ENCODE data around the gene CALHM3. TPM values are rescaled to one million over a fixed set of nuclear protein-coding genes. Genes with fewer than 3 reads are reported as not detected.

The CALHM3 gene
- total RNA-seq, 1 donor from 2014 or later, result 0.20 TPM

GRCh38 chr10:103502849-103503660, 24.0 kb upstream of the CALHM3 start:
- intact Hi-C loops (cut with micrococcal nuclease), result no loop called here

GRCh38 chr10:103501186-103501585, 22.1 kb upstream of the CALHM3 start:
- intact Hi-C loops (cut with micrococcal nuclease), result no loop called here

GRCh38 chr10:103500481-103500880, 21.4 kb upstream of the CALHM3 start:
- intact Hi-C loops (cut with micrococcal nuclease), result no loop called here

GRCh38 chr10:103499881-103500280, 20.8 kb upstream of the CALHM3 start:
- intact Hi-C loops (cut with micrococcal nuclease), result no loop called here

- intact Hi-C loops (cut with micrococcal nuclease), result no loop called here
These were observed 20.0 kb upstream of the CALHM3 start for GRCh38 chr10:103498936-103499638.

- intact Hi-C loops (cut with micrococcal nuclease), result no loop called here
These were observed 18.3 kb upstream of the CALHM3 start for GRCh38 chr10:103497161-103497915.

GRCh38 chr10:103495321-103495720, 16.3 kb upstream of the CALHM3 start:
- intact Hi-C loops (cut with micrococcal nuclease), result no loop called here

- intact Hi-C loops (cut with micrococcal nuclease), result loop anchor here (1.0 kb wide), 1 partner anchor 90 kb away; no protein-coding TSS in a partner anchor
These were observed 15.2 kb upstream of the CALHM3 start for GRCh38 chr10:103493916-103494877.

GRCh38 chr10:103493362-103493915, 14.4 kb upstream of the CALHM3 start, which contains the start of gene NEURL1:
NEURL1 (plus strand) TSS chr10:103493705; CDS start chr10:103494388, 683 bp downstream.
- intact Hi-C loops (cut with micrococcal nuclease), result loop anchor here (1.0 kb wide), 1 partner anchor 91 kb away; no protein-coding TSS in a partner anchor

GRCh38 chr10:103492655-103493261, 13.7 kb upstream of the CALHM3 start:
- intact Hi-C loops (cut with micrococcal nuclease), result loop anchor here (1.0 kb wide), 1 partner anchor 92 kb away; no protein-coding TSS in a partner anchor

- intact Hi-C loops (cut with micrococcal nuclease), result no loop called here
These were observed 12.8 kb upstream of the CALHM3 start for GRCh38 chr10:103491729-103492364.

GRCh38 chr10:103490986-103491314, 11.9 kb upstream of the CALHM3 start:
- intact Hi-C loops (cut with micrococcal nuclease), result no loop called here

- intact Hi-C loops (cut with micrococcal nuclease), result loop anchor here (5.0 kb wide), 1 partner anchor 415 kb away; no protein-coding TSS in a partner anchor
These were observed 8.3 kb upstream of the CALHM3 start for GRCh38 chr10:103487410-103487708.

GRCh38 chr10:103486635-103487409, 7.8 kb upstream of the CALHM3 start:
- intact Hi-C loops (cut with micrococcal nuclease), result loop anchor here (5.0 kb wide), 1 partner anchor 415 kb away; no protein-coding TSS in a partner anchor

- intact Hi-C loops (cut with micrococcal nuclease), result loop anchor here (1.0 kb wide), 4 partner anchors 11 to 86 kb away; partner anchors contain the start of genes ATP5MK, CALHM2 and PDCD11
These were observed 3.0 kb upstream of the CALHM3 start for GRCh38 chr10:103481974-103482531.

- intact Hi-C loops (cut with micrococcal nuclease), result no loop called here
These were observed 1.5 kb upstream of the CALHM3 start for GRCh38 chr10:103480521-103480920.

GRCh38 chr10:103478671-103479070, 369 bp downstream of the CALHM3 start:
- intact Hi-C loops (cut with micrococcal nuclease), result no loop called here

All from T-helper 1 cell treated with Interleukin-12 subunit alpha and Interleukin-12 subunit beta and Interleukin-4 antibody, amounts not matched to agents 30 ng/mL and 1 ng/mL, for 36 hours (primary cell).